Endothelial cell of umbilical vein (primary cell): ENCODE results near the gene MAST4. TPM values are rescaled to one million over a fixed set of nuclear protein-coding genes. Genes with fewer than 3 reads are reported as not detected.
A peak's percentile ranks its signal among the peaks of the same experiment; 100 is the strongest.

Experiments used
- BruUV-seq: library from RNA; stranded (reverse); fragments of 400-500 nt; replicated peaks from 2 replicates; lab custom pipeline; 2021; lab: Mats Ljungman, UMichigan
- CTCF ChIA-PET: fragments of 300-600, 350-600 bp; sonication (Branson Sonifier 250); formaldehyde crosslinking; loops from one replicate; lab custom pipeline; 2021; ENCODE audit warnings: antibody characterized with exemption, inconsistent platforms; lab: Charles Lee
- POLR2A ChIA-PET: fragments of 300-600, 350-600 bp; sonication (Branson Sonifier 250); formaldehyde crosslinking; loops from one replicate; lab custom pipeline; 2021; ENCODE audit warnings: antibody characterized with exemption, inconsistent platforms; lab: Charles Lee
- DNase-seq: peaks from one replicate; pipeline ENCODE4 v3.0.0-alpha.2; 2011; ENCODE audit warnings: low read depth, low spot score
- FAIRE-seq: peaks from 2 replicates; lab custom pipeline; 2011; peaks lifted over from hg19 to GRCh38; lab: Jason Lieb, UNC
- H2AFZ ChIP-seq: 2 replicates; pipeline ENCODE4 v1.6.0; 2012; ENCODE audit warnings: low read depth, low read length, control low read depth, inconsistent platforms
- H3K27ac ChIP-seq: 2 replicates; pipeline ENCODE4 v1.5.1; 2011; ENCODE audit warnings: low read depth, mild to moderate bottlenecking, control low read depth, low read length, moderate library complexity; ENCODE audit not compliant: insufficient read depth
- H3K27me3 ChIP-seq, 2 experiments: 2 replicates each; pipeline versions ENCODE4 v1.6.0 to v1.6.1; 2011; ENCODE audit warnings: low read length in 2 of 2, mixed read lengths in 1 of 2; ENCODE audit not compliant: control insufficient read depth in 2 of 2, insufficient read depth in 2 of 2
- H3K36me3 ChIP-seq, 2 experiments: 2 replicates in 1 of 2; 3 replicates in 1 of 2; pipeline ENCODE4 v1.5.1; 2011; ENCODE audit warnings: low read length in 2 of 2, mild to moderate bottlenecking in 1 of 2, moderate library complexity in 1 of 2; ENCODE audit not compliant: control insufficient read depth in 2 of 2, insufficient read depth in 2 of 2; ENCODE audit errors: extremely low read depth in 1 of 2
- H3K4me1 ChIP-seq: 3 replicates; pipeline ENCODE4 v1.5.1; 2011; ENCODE audit warnings: mild to moderate bottlenecking, low read length; ENCODE audit not compliant: control insufficient read depth, insufficient read depth; ENCODE audit errors: extremely low read depth
- H3K4me2 ChIP-seq: 2 replicates; pipeline ENCODE4 v1.6.1; 2011; ENCODE audit warnings: low read length, control low read depth, mixed read lengths; ENCODE audit not compliant: insufficient read depth
- H3K4me3 ChIP-seq, 3 experiments: fragments of 200-600 bp in 1 of 3; sonication (generic), shearing (Covaris generic) in 1 of 3; replicated peaks in 1 of 3; 2 replicates each; pipeline ENCODE4 v1.5.1; 2011 to 2016; ENCODE audit warnings: control low read depth in 3 of 3, low read length in 3 of 3, mild to moderate bottlenecking in 2 of 3, inconsistent platforms in 1 of 3, low read depth in 1 of 3, moderate library complexity in 1 of 3; ENCODE audit not compliant: insufficient read depth in 1 of 3
- H3K79me2 ChIP-seq: 2 replicates; pipeline ENCODE4 v1.6.0; 2012; ENCODE audit warnings: low read length, inconsistent platforms; ENCODE audit not compliant: control insufficient read depth, insufficient read depth
- H3K9ac ChIP-seq: replicated peaks from 2 replicates; pipeline ENCODE3; 2011; ENCODE audit warnings: low read length, control low read depth; ENCODE audit not compliant: insufficient read depth; ENCODE audit errors: extremely low read depth
- H3K9me1 ChIP-seq: replicated peaks from 3 replicates; pipeline ENCODE4 v1.6.0; 2011; ENCODE audit warnings: mild to moderate bottlenecking, low read length; ENCODE audit not compliant: control insufficient read depth, insufficient read depth; ENCODE audit errors: extremely low read depth
- H3K9me3 ChIP-seq: replicated peaks from 2 replicates; pipeline ENCODE4 v1.5.1; 2012; ENCODE audit warnings: low read length, inconsistent platforms; ENCODE audit not compliant: control insufficient read depth, insufficient read depth
- H4K20me1 ChIP-seq: replicated peaks from 2 replicates; pipeline ENCODE3; 2011; ENCODE audit warnings: mild to moderate bottlenecking, low read length; ENCODE audit not compliant: control insufficient read depth, insufficient read depth; ENCODE audit errors: extremely low read depth
- EZH2 ChIP-seq: IDR thresholded peaks from 2 replicates; pipeline ENCODE4 v1.6.1; 2012; ENCODE audit warnings: borderline replicate concordance, low read depth, mild to moderate bottlenecking, moderate library complexity, low read length, inconsistent platforms; ENCODE audit not compliant: severe bottlenecking
- FOS ChIP-seq: IDR thresholded peaks from 2 replicates; pipeline ENCODE4 v1.6.1; 2011; ENCODE audit warnings: mild to moderate bottlenecking, low read length, moderate library complexity, borderline replicate concordance; ENCODE audit not compliant: insufficient read depth
- GATA2 ChIP-seq: IDR thresholded peaks from 2 replicates; pipeline ENCODE4 v1.7.0; 2011; ENCODE audit warnings: low read depth, mild to moderate bottlenecking, moderate library complexity, mixed read lengths, low read length; ENCODE audit not compliant: insufficient read length, insufficient read depth
- JUN ChIP-seq: IDR thresholded peaks from 2 replicates; pipeline ENCODE4 v1.6.1; 2011; ENCODE audit warnings: borderline replicate concordance, low read depth; ENCODE audit not compliant: insufficient read length, insufficient read depth
- MYC ChIP-seq: IDR thresholded peaks from one replicate; pipeline ENCODE4 v1.6.1; 2011; ENCODE audit warnings: mild to moderate bottlenecking, low read depth, low read length
- POLR2A ChIP-seq: IDR thresholded peaks from 2 replicates; pipeline ENCODE4 v1.6.1; 2012; ENCODE audit warnings: low read depth, mild to moderate bottlenecking, control low read depth, low read length
- POLR2AphosphoS5 ChIP-seq: IDR thresholded peaks from 2 replicates; pipeline ENCODE4 v1.6.1; 2012; ENCODE audit warnings: low read depth, mild to moderate bottlenecking, control low read depth, low read length, moderate library complexity; ENCODE audit not compliant: insufficient read depth
- dilution Hi-C: fragments of 300-500 bp; cut with MboI; formaldehyde crosslinking; loops from one replicate; pipeline ENCODE4 v1.15.0; 2019; ENCODE audit warnings: low sequenced_read_pairs; ENCODE audit not compliant: extremely low pct_ligation_motif_present
- intact Hi-C: fragments of 100-400 bp; cut with micrococcal nuclease; formaldehyde crosslinking; loops from one replicate; pipeline ENCODE4 v1.10.0; 2022
- polyA plus RNA-seq, 4 experiments: library from polyadenylated mRNA; depleted of rRNA in 3 of 4; stranded (reverse) in 3 of 4; unstranded in 1 of 4; fragments of >200 nt; gene quantifications; 2 replicates each; pipeline versions ENCODE4 v1.2.1 to v1.2.3, GENCODE V29; 2011 to 2012; ENCODE audit warnings: missing spikeins in 1 of 4
- total RNA-seq: library from RNA; stranded (reverse); gene quantifications from 2 replicates; pipeline ENCODE4 v1.2.3, GENCODE V29; 2021
- TF ChIP-seq, protein P1 (sequence below), 2 donors: IDR thresholded peaks; 1 replicate in 1 of 2; 2 replicates in 1 of 2; pipeline ENCODE4 v1.5.1; 2011; ENCODE audit warnings: low read length in 2 of 2, mild to moderate bottlenecking in 2 of 2, moderate library complexity in 2 of 2, control low read depth in 1 of 2, inconsistent platforms in 1 of 2, low read depth in 1 of 2; ENCODE audit not compliant: insufficient read depth in 1 of 2; ENCODE audit errors: extremely low read depth in 1 of 2
- TF ChIP-seq, protein P2 (sequence below): IDR thresholded peaks from 2 replicates; pipeline ENCODE4 v1.6.1; 2011; ENCODE audit not compliant: insufficient read depth, insufficient read length

The MAST4 gene
- total and polyA plus RNA-seq, 2 donors (not counting 3 experiments of a cell fraction or from before 2014, with no cell fraction given), result 40.2 to 116 TPM

DNA sequence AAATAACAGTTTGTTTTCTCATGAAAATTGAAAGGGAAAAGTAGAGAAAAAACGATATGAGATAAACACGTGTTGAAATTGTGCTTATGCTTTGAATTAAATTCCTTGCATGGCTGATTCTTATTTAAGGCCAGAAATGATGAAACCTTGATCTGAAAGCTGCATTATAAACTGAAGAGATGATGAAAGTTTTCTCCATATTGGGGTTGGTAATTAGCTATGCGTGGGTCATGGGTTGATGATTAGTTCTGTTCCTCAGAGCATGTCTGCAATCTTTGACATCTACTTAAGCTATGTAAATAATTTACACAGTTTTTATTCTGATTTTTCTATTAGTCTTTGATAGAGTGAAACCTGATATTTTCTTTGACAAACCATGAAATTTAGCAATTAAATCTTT, 336.3 kb downstream of the MAST4 start:
- no peak for FAIRE-seq
- TSS peak; percentile 95 for BruUV-seq
- dilution Hi-C loops, result no loop called here

DNA sequence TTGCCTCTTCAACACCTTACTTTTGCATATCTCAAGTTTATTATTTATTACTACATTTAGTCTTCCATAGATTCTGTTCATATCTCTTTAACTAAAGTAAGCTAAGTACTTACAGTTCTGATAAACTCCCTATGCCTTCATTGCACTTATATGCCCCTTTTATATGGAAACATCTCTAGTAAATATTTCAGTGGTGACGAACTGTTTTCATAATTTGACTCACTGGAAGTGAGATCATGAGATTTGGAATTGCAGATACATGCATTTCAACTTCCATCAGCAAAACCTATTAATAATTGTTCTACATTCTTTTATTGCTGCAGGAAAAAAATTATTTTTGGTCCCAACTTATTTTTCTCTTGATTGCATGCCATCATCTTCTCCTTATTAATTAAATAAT, 336.9 kb downstream of the MAST4 start:
- ChIA-PET CTCF (interaction anchor here (0.8 to 5.9 kb wide), 6 partner anchors 12 to 118 kb away, joined by 3 to 19 read pairs (median 3); no protein-coding TSS in a partner anchor), POLR2A (no interaction called here)
- Histone ChIP-seq H4K20me1 (no peaks in the 10 kb centered on the region), H3K9me1 (no peaks in the 10 kb centered on the region), H3K27me3 (no peaks in the 10 kb centered on the region), H3K4me2 (peak overlapping the region; percentile 69), H3K9me3 (no peaks in the 10 kb centered on the region), H3K9ac (peak overlapping the region; percentile 2), H3K4me1 (peaks cover 15% of the 10 kb centered on the region), H2AFZ (no peak overlapping the region), H3K36me3 (peaks cover 0 to 3% of the 10 kb centered on the region in 2 experiments), H3K27ac (peak overlapping the region; percentile 79), H3K79me2 (peaks cover 2% of the 10 kb centered on the region), H3K4me3 (no peak overlapping the region)
- intact Hi-C loops (no loop called here), dilution Hi-C loops (no loop called here)
- FAIRE-seq (no peak), DNase-seq (peak; percentile 84)
- BruUV-seq, result no TSS peak
- TF ChIP-seq, protein P1, sequence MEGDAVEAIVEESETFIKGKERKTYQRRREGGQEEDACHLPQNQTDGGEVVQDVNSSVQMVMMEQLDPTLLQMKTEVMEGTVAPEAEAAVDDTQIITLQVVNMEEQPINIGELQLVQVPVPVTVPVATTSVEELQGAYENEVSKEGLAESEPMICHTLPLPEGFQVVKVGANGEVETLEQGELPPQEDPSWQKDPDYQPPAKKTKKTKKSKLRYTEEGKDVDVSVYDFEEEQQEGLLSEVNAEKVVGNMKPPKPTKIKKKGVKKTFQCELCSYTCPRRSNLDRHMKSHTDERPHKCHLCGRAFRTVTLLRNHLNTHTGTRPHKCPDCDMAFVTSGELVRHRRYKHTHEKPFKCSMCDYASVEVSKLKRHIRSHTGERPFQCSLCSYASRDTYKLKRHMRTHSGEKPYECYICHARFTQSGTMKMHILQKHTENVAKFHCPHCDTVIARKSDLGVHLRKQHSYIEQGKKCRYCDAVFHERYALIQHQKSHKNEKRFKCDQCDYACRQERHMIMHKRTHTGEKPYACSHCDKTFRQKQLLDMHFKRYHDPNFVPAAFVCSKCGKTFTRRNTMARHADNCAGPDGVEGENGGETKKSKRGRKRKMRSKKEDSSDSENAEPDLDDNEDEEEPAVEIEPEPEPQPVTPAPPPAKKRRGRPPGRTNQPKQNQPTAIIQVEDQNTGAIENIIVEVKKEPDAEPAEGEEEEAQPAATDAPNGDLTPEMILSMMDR (IDR thresholded peaks at IDR 0.05; ENCODE audit: extremely low read depth in 1 of 2, insufficient read depth in 1 of 2, low read depth in 1 of 2, low read length in 2 of 2), result no peak
- TF ChIP-seq GATA2 (peak; percentile 51), EZH2 (no peak), JUN (peak; percentile 90), POLR2A (no peak), FOS (peak; percentile 75), POLR2AphosphoS5 (no peak), MYC (no peak)
- TF ChIP-seq, protein P2, sequence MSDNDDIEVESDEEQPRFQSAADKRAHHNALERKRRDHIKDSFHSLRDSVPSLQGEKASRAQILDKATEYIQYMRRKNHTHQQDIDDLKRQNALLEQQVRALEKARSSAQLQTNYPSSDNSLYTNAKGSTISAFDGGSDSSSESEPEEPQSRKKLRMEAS, result no peak

More for the DNA sequence above, 336.3 kb downstream of the MAST4 start:
- H3K4me3 ChIP-seq, result no peak overlapping the region
- H3K36me3 ChIP-seq, result peaks cover under 1 to 5% of the 10 kb centered on the region in 2 experiments
- TF ChIP-seq, protein P1 (IDR thresholded peaks at IDR 0.05; ENCODE audit: extremely low read depth in 1 of 2, insufficient read depth in 1 of 2, low read depth in 1 of 2, low read length in 2 of 2), result no peak
- TF ChIP-seq POLR2AphosphoS5 (no peak), EZH2 (no peak), POLR2A (no peak), FOS (no peak)
- H4K20me1 ChIP-seq, result no peaks in the 10 kb centered on the region
- H3K4me1 ChIP-seq, result peaks cover 15% of the 10 kb centered on the region
- no peaks in the 10 kb centered on the region for H3K9me3 ChIP-seq
- H3K79me2 ChIP-seq, result peaks cover 2% of the 10 kb centered on the region
- no peaks in the 10 kb centered on the region for H3K9me1 ChIP-seq
- peak overlapping the region; percentile 2 for H3K9ac ChIP-seq
- H3K27me3 ChIP-seq, result no peaks in the 10 kb centered on the region
- H2AFZ ChIP-seq, result no peak overlapping the region
- peak overlapping the region; percentile 69 for H3K4me2 ChIP-seq
- ChIA-PET POLR2A (no interaction called here), CTCF (interaction anchor here (0.8 to 5.9 kb wide), 6 partner anchors 13 to 118 kb away, joined by 3 to 19 read pairs (median 3); no protein-coding TSS in a partner anchor)
- H3K27ac ChIP-seq, result peak overlapping the region; percentile 79
- intact Hi-C loops, result no loop called here
- no peak for DNase-seq
